SKM-1 (cell line): ENCODE measurements around the gene SLC30A2.
"Not testable (repeated sequence)": the region's sequence is repeated elsewhere in the genome, so short reads cannot be mapped to it uniquely, and the experiment has no call there.

ENCODE experiments used
- DNase-seq: peaks from one replicate; lab custom pipeline; 2025; ENCODE audit not compliant: unreplicated experiment; lab: John Stamatoyannopoulos, UW

The SLC30A2 gene, protein sequence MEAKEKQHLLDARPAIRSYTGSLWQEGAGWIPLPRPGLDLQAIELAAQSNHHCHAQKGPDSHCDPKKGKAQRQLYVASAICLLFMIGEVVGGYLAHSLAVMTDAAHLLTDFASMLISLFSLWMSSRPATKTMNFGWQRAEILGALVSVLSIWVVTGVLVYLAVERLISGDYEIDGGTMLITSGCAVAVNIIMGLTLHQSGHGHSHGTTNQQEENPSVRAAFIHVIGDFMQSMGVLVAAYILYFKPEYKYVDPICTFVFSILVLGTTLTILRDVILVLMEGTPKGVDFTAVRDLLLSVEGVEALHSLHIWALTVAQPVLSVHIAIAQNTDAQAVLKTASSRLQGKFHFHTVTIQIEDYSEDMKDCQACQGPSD

DNA sequence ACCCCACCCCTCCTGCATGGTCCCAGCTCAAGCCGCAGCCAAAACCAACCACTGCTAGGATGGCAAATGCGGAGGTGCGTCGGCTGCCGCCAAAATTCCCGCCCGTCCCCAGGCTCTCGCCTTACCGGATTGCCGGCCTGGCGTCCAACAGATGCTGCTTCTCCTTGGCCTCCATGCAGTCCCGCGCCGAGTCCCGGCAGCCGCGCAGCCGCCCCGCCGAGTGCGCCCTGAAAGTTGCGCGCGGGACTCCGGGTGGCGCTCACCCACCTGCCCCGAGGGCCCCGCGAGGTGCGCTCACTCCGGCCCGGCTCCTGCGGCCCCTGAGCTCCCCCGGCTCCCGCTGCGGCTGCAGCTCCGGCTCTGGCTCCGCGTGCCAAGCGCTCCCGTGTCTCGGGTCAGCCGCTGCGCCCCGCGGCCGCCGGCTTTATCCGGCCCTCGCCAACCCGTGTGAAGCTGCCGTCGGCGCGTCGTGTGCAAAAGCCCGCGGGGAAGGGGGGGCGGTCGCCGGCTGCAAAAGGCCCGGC, at the start of gene SLC30A2:
Gene SLC30A2 (minus strand): TSS at position 397 of the 524 bp plus-strand sequence. CDS start 222 bp downstream, at position 175.
- DNase-seq = no peak

DNA sequence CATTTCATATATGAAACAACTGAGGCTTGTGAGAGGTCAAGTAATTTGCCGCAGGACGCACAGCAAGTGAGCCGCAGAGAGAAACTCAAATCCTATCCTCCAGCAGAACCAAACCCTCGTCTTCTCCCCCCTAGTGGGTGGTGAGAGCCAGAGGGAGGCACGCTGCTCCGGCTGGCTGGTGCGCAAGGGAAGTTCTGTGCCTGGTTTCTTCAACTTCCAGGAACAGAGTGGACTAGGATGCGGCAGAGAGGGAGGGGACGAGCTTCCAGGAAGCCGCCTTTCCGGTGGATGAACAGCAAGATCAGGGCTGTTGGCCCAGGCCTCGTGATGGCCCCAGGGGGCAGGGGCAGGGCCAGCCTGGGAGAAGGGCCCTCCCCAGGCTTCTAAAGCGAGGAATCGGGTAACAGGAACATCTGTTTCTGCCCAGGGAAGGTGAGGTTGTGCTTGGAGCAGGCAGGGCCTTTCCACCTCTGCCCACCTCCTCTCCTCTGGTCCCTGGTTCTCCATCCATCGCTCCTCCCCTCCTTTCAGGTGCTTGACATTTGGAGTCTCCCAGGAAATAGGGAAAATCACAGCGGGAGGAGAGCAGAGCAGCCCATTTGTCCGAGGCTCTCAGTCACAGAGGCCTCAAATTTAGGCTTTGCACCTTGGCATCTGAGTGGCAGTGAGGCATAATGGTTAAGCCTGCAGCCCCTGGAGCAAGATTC, 48.9 kb upstream of the SLC30A2 start:
- DNase-seq = no peak

DNA sequence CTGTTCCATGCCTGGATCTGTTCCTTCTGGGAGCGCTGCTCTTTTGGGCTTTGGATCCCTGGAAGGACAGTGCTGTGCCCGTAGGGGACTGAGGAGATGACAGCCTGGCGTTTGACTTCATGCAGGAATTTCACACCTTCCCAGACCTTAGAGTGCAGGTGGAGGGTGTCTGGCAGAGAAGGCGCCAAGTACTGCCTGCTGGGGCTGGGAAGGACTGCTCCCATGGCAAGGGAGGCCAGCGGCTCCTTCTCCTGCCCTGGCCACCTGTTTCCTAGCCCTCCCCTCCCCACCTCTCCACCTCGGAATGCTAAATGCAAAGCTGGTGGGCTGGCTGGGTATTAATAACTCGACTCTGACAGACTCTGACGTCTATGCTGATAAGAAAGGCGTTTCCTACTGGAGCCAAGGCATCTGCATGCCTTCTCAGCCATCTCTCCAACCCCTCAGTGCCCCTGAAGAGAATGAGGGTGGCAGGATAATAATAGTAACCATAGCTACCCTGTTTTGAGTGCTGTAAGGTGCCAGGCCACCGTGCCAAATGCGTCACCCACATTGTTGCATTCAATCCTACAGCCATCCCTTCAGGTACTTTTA, 48.3 kb upstream of the SLC30A2 start:
- no peak for DNase-seq

DNA sequence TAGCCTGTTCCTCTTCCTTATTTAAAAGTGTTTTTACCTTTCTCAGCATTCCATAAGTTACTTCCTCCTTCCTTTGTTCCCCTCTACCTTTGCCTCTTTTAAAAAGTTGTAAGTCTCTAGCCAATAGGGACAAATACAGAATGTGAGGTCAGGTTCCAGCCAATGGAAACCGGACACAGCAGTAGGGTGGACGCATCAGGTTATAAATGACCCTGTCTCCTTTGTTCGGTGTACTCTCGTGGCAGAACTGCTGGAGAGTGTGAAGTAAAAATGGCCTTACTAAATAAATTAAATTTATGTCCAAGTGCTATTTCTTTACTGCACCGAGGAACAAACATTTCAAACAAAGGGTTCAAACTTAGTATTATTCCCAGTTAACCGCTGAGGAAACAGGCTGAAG, 47.7 kb upstream of the SLC30A2 start:
- DNase-seq = not testable (repeated sequence)

DNA sequence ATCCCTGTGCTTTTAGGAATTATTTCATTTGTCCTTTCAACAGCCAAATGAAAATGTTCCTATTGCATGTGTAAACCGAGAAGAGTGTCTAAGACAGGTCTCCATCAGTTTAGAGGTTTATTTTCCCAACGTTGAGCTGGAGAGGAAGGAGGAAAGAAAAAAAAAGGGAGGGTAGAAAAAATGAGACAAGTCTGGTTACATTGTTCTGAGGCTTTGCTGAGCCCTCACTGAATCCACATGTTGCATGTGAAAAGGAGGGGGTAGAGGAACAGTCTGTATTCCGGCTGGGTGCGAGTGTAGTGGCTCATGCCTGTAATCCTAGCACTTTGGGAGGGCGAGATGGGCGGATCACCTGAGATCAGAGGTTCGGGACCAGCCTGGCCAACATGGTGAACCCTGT, 46.5 kb upstream of the SLC30A2 start:
- no peak for DNase-seq

DNA sequence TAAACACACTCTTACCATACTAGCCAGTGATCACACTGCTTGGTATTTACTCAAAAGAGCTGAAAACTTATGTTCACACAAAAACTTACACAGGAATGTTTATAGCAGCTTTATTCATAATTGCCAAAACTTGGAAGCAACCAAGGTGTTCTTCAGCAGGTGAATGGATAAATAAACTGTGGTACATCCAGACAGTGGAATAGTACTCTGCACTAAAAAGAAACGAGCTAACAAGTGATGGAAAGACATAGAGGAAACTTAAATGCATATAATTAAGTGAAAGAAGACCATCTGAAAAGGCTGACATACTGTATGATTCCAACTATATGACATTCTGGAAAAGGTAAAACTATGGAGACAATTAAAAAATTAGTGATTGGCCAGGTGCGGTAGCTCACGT, 45.0 kb upstream of the SLC30A2 start:
- DNase-seq = no peak

DNA sequence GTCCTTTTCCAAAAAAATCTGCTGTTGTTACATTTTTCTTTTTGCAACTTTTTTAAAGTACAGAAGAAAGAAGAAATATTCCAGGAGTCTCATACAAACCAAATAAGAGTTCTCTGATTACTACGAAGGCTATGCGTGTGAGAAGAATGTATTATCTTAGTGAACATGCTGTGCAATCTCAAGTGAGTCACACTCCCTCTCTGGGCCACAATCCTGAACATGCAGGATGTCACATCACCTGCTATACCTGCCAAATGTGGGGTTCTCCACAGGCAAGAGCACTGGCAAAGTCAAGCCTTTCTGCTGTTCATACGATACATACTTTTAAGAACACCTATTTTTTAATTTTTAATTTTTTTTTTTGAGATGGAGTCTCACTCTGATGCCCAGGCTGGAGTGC, 43.2 kb upstream of the SLC30A2 start:
- DNase-seq = no peak

DNA sequence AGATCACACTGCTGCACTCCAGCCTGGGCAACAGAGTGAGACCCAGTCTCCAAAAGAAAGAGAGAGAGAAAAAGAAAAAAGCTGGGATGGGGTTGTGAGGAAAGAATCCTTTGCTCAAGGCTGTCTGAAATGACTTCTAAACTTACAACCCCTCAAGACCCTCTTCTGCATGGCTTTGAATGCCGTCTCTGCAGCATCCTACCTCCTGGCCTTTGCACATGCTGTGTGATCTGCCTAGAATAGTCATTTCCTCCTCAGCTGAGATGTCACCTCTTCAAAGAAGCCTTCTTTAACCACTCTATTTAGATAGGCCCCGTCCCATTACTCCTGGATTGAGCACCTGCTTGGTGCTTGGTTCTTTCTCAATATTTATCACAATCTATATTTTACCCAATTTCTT, 38.9 kb upstream of the SLC30A2 start:
- no peak for DNase-seq

DNA sequence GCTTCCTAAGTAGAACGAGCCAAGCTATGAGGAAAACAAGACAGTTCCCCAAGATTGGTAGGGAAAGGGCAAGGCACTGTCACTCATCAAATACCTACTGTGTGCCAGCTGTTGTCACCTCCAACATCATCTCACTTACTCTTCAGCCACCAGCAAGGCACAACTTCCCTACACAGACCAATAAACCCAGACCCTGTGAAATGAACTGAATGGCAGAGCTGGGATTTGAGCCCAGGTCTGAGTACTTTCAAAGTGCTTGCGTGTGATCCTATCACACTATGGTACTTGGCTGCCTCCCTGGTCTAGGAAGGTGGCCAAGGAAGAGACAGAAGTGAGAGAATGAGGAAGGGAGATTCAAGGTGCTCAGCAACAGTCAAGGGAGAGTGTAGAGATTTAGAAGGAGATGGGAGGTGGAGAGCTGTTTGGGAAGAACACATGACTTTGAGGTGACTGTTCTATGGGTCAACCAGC, 38.2 kb upstream of the SLC30A2 start:
- DNase-seq = no peak

DNA sequence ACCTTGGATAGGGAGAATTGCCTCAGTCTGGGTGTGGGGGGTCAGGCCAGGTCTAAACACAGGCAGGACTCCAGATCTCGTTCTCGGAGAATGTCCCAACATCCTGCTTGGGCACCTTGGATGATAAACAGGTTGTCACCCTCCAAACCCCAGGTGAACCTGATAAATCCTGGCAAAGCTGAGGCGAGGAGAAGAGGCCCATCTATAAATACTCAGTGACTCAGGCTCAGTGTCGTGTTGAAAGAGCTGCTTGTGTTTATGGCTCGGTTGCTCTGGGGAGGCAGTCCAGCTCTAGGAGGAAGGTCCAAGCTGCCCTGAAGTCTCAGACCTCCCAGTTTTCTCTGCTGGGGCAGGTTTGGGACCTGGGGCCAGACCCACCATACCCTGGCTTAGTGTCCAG, 37.3 kb upstream of the SLC30A2 start:
- DNase-seq = no peak

DNA sequence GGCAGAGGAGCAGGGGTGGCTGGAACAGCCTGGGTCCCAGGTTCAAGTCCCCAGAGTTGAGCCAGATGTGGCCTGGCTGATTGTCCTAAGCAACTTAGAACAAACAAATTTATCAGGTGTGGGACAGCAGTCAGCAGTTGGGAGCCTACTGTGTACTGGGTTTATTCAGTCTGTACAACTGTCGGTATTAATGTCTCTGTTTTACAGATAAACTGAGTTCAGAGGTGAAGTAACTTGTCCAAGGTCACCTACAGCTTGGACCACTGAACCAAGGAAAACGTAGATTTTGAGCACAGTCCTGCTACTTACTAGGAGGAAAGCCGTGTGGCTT, 36.1 kb upstream of the SLC30A2 start:
- DNase-seq = no peak

DNA sequence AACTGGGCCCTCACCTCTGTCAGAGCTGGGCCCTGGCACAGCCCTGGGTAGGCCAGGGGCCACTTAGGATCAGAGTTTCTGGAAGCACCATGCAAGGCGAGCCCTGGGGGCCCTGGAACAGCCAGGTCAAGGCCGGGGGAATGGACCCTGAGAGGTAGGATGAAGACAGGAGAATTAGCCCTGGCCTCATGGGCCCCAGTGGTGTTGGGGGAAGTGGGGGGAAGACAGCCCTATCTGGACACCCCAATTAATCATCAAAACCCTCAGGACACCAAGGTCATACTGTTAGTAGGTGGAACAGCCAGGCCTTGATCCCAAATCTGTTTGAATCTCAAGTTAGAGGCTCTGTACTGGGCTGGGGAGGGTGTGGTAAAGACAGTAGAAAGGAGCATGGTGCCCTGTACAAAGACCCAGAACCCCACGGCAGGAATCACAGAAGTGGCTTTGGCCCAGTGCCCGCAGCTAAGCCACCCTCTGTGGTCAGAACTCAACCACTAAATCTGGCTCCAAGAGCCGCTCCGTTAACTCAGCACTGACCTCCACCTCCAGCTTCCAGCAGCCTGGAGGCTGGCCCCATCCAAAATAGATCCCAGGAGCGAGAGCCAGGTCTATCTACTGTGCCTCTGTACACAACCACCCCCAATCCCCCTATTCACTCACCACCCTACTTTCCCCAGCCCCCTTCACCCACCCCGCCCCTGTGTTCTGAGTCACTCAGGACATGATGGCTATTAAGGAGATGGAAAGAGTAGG, 35.5 kb upstream of the SLC30A2 start:
- DNase-seq = no peak

DNA sequence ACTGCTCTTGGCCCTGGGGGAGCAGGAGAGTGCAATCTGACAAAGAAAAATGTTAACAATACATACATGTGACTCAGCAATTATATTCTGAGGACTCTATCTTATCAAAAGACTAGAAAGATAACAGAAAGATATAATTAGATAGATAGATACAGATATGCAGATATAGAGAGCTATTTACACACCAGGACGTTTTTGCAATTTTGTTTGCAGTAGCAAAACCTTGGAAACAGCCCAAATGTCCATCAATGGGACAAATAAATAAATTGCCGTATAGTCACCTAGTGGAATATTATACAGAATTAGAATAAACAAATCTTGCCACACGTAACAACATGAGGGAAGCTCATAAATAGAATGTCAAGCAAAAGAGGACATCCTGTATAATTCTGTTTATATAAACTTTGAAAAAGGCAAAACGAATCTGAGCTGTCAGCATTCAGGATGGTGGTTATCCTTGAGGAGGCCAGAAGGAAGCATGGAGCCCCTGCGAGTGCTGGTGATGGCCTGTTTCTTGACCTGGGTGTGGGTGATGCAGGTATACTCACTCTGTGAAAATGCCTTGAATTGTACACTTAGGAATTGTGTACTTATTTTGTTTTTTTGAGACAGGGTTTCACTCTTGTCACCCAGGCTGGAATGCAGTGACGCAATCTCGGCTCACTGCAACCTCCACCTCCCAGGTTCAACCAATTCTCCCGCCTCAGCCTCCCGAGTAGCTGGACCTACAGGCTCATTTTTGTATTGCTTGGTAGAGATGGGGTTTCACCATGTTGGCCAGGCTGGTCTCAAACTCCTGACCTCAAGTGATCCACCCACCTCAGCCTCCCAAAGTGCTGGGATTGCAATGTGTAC, 34.3 kb upstream of the SLC30A2 start:
- no peak for DNase-seq

DNA sequence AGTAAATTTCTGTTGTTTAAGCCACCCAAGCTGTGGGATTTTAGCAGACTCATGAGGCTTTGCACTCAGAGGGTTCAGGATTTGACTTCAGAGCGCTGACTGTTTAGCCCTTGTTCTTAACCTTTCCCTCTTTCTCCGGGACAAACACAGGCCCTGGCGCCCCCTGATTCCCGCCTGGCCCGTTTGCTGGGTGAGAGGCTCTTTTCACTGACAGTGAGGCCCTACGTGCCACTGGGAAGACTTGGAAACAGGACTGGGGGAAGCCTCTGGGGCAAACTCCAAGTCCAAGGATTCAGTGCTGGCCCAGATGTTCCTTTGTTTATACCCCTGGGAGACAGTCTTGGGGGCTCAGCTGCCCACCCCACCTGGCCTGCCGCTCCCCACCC, 33.3 kb upstream of the SLC30A2 start:
- no peak for DNase-seq

DNA sequence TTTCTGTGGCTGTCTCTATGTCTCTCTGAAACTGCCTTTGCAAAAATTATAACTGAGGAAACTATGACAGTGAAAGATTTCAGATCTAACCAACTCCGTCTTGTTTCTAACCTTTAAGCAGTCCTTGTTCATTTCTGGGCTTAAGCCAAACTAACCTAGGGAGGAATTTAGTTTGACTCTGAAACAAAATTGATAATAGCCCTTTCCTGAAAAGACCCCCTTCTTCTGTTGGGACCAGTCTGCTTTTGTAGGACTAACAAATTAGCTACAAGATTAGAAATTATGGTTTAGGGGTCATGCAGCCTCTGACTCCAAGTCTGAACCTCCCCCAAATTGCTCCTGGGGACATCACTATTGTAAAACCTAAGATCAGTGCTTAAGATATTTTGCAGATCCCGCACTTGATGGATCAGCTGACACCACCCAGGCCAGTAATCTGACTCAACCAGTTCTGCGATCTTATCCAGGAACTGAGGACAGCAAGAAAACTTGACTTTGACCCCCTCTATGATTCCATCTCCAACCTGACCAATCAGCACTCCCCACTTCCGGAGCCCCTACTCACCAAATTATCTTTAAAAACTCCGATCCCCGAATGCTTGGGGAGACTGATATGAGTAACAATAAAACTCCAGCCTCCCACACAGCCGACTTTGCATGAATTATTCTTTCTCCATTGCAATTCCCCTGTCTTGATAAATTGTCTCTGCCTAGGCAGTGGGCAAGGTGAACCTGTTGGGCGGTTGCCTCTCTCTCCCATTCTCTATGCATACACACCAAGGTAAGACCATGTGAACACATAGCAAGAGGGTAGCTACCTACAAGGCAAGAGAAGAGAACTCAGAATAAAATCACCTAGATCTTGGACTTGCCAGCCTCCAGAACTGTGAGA, 32.6 kb upstream of the SLC30A2 start:
- no peak for DNase-seq

DNA sequence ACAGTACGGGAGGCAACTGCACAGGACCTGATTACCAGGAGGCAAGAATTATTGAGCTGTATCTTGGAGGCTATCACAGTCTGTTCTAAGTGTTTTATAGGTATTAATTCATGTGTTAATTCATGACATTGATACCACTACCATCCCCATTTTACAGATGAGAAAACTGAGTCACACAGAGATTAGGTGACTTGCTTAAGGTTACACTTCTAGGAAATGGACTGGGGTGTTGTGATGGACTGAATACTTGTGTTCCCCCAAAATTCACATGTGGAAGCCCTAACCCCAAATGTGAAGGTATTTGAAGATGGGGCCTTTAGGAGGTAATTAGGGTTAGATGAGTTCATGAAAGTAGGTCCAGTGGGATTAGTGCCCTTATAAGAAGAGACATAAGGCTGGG, 31.6 kb upstream of the SLC30A2 start:
- no peak for DNase-seq

DNA sequence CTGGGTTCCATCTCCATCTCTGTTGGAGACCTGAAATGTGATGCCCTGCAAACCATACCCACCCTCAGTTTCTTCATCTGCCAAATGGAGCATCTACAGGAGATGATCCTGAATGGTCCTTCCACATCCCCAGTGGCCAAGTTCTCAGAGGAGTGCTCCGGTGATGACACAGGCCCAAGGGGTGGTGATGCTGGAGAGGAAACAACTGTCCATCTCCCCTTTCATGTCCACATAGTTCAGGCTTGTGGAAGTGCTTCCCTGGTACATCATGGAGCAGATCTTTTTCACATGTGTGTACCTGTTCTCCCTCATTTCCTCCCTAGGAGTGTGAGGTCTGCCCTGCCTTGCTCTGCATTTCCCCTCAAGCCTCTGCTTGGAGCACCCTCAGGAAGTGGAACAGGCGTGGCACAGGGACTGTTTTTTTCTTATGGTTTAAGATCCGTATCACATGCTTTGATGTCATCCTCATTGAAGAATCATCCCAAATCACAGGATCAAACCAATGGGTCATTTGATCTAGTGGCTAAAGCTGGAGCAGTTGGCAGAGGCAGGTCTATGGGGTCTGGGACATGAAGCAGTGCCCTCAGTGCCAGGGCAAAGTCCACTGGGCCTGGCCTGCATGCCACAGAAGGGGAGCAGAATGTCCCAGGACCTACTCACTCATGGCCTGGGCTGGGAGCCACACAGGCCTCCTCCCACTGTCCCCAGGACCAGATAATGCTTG, 29.7 kb upstream of the SLC30A2 start:
- no peak for DNase-seq

DNA sequence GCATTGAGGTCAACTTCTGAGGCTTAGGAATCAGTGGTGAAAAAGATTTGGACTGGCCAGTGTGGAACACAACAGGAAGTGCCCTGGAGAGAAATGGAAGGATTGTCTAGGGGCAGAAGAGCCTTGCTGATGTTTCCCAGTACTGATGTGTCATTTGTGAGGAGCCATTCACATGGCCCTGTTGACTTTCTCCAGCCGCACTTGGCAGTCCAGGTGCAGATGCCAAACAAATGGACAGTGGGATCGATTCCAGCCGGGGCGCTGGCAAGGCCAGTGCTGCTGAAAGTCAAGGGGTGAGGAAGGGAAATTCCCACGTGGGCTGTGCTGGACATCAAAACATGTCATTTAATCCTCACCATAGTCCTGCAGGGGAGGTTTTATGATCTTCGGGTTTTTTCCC, 26.4 kb upstream of the SLC30A2 start:
- DNase-seq = no peak

DNA sequence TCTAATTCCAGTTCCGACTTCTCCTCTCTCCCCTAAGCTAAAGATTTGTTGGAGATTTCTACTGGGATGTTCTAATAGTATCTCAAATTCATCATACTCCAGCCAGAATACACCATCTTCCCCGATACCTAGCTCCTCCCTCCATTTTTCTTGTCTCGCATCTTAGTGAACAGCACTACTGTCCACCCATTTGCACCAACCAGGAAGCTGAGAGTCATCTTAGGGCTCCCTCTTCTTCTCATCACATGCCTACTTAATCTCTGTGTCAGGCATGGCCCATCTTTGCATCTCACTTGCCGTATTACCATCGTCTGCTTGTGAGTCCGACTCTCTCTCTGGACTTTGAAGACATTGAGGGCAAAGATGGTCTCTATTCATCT, 25.0 kb upstream of the SLC30A2 start:
- no peak for DNase-seq
